ENCODE results near the gene COPE.

COPE gene

GRCh38 chr19:18889949-18890745 lies 29.0 kb downstream of the COPE start:
- H3K9ac ChIP-seq (ENCODE audit: low read length in 2 of 2), result no peak overlapping the region

GRCh38 chr19:18886972-18887371 lies 32.2 kb downstream of the COPE start:
- Histone ChIP-seq H3K27me3 (ENCODE audit: control insufficient read depth in 1 of 2, insufficient read depth in 2 of 2, low read length in 2 of 2) (no peaks in the 10 kb centered on the region), H3K36me3 (ENCODE audit: control insufficient read depth in 2 of 2, insufficient read depth in 2 of 2, low read length in 2 of 2) (no peaks in the 10 kb centered on the region)

More at GRCh38 chr19:18889949-18890745, 29.0 kb downstream of the COPE start:
- Histone ChIP-seq H3K4me1 (ENCODE audit: control insufficient read depth, insufficient read depth, low read length) (peaks cover 11% of the 10 kb centered on the region), H3K27ac (ENCODE audit: low read length) (no peak overlapping the region), H3K9me3 (ENCODE audit: control insufficient read depth in 2 of 2, low read length in 2 of 2) (no peaks in the 10 kb centered on the region), H3K36me3 (ENCODE audit: control insufficient read depth in 2 of 2, insufficient read depth in 2 of 2, low read length in 2 of 2) (no peaks in the 10 kb centered on the region), H3K27me3 (ENCODE audit: control insufficient read depth in 1 of 2, insufficient read depth in 2 of 2, low read length in 2 of 2) (peaks cover 10 to 16% of the 10 kb centered on the region in 2 donors), H3K4me3 (ENCODE audit: low read length in 2 of 2) (no peak overlapping the region)

DNA sequence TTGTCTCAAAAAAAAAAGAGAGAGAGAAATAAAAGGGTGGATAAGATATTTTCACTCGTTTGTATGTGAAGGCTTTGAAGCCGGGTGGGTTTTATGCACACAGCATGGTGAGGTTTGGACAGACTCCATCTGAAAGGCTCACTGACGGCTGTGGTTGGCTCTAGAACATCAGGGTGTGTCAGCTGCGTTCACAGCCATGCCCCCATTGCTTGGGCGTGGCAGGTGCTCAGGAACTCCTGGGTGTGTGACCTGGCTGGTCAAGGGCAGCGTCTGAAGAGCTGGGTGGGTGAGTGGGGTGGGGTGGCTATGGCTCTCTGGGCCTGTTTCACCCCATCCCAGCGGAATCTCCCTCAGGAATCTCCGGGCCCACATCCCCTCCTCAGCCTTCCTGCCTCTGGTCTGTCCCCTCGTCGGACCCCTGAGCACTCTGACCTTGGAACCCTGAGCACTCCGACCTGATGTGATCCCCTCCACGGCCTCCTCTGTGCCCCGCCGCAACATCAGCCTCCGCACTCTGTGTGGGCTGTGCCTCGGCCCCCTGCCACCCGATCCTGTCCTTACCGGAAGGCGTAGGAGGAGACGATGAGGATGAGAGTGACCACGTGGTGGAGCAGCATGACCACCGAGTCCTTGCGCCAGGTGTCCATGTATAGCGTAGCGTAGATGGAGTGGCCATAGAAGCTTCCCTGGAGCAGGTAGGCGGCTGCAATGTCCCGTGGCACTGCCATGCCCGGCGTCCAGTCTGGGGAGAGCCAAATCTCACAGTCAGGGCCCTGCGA lies 35.5 kb downstream of the COPE start:
- H3K4me1 ChIP-seq (ENCODE audit: control insufficient read depth, insufficient read depth, low read length), result no peaks in the 10 kb centered on the region
- no peak overlapping the region for H3K27ac ChIP-seq (ENCODE audit: low read length)
- H3K36me3 ChIP-seq (ENCODE audit: control insufficient read depth in 2 of 2, insufficient read depth in 2 of 2, low read length in 2 of 2), result no peaks in the 10 kb centered on the region
- H3K4me3 ChIP-seq (ENCODE audit: low read length in 2 of 2), result no peak overlapping the region
- H3K9ac ChIP-seq (ENCODE audit: low read length in 2 of 2), result no peak overlapping the region
- H3K27me3 ChIP-seq (ENCODE audit: control insufficient read depth in 1 of 2, insufficient read depth in 2 of 2, low read length in 2 of 2), result no peaks in the 10 kb centered on the region
- no peaks in the 10 kb centered on the region for H3K9me3 ChIP-seq (ENCODE audit: control insufficient read depth in 2 of 2, low read length in 2 of 2)

More at GRCh38 chr19:18886972-18887371, 32.2 kb downstream of the COPE start:
- Histone ChIP-seq H3K27ac (ENCODE audit: low read length) (no peak overlapping the region), H3K9ac (ENCODE audit: low read length in 2 of 2) (no peak overlapping the region), H3K4me3 (ENCODE audit: low read length in 2 of 2) (no peak overlapping the region), H3K9me3 (ENCODE audit: control insufficient read depth in 2 of 2, low read length in 2 of 2) (no peaks in the 10 kb centered on the region), H3K4me1 (ENCODE audit: control insufficient read depth, insufficient read depth, low read length) (no peaks in the 10 kb centered on the region)

GRCh38 chr19:18881491-18881890 lies 37.7 kb downstream of the COPE start:
- H3K27ac ChIP-seq (ENCODE audit: low read length), result no peak overlapping the region
- H3K9ac ChIP-seq (ENCODE audit: low read length in 2 of 2), result no peak overlapping the region
- H3K27me3 ChIP-seq (ENCODE audit: control insufficient read depth in 1 of 2, insufficient read depth in 2 of 2, low read length in 2 of 2), result no peaks in the 10 kb centered on the region
- H3K4me3 ChIP-seq (ENCODE audit: low read length in 2 of 2), result no peak overlapping the region
- H3K36me3 ChIP-seq (ENCODE audit: control insufficient read depth in 2 of 2, insufficient read depth in 2 of 2, low read length in 2 of 2), result no peaks in the 10 kb centered on the region
- H3K9me3 ChIP-seq (ENCODE audit: control insufficient read depth in 2 of 2, low read length in 2 of 2), result no peaks in the 10 kb centered on the region
- no peaks in the 10 kb centered on the region for H3K4me1 ChIP-seq (ENCODE audit: control insufficient read depth, insufficient read depth, low read length)

GRCh38 chr19:18879579-18880373 lies 39.4 kb downstream of the COPE start:
- Histone ChIP-seq H3K4me1 (ENCODE audit: control insufficient read depth, insufficient read depth, low read length) (no peaks in the 10 kb centered on the region), H3K4me3 (ENCODE audit: low read length in 2 of 2) (no peak overlapping the region), H3K36me3 (ENCODE audit: control insufficient read depth in 2 of 2, insufficient read depth in 2 of 2, low read length in 2 of 2) (no peaks in the 10 kb centered on the region), H3K27me3 (ENCODE audit: control insufficient read depth in 1 of 2, insufficient read depth in 2 of 2, low read length in 2 of 2) (no peaks in the 10 kb centered on the region), H3K27ac (ENCODE audit: low read length) (no peak overlapping the region), H3K9ac (ENCODE audit: low read length in 2 of 2) (no peak overlapping the region), H3K9me3 (ENCODE audit: control insufficient read depth in 2 of 2, low read length in 2 of 2) (no peaks in the 10 kb centered on the region)

DNA sequence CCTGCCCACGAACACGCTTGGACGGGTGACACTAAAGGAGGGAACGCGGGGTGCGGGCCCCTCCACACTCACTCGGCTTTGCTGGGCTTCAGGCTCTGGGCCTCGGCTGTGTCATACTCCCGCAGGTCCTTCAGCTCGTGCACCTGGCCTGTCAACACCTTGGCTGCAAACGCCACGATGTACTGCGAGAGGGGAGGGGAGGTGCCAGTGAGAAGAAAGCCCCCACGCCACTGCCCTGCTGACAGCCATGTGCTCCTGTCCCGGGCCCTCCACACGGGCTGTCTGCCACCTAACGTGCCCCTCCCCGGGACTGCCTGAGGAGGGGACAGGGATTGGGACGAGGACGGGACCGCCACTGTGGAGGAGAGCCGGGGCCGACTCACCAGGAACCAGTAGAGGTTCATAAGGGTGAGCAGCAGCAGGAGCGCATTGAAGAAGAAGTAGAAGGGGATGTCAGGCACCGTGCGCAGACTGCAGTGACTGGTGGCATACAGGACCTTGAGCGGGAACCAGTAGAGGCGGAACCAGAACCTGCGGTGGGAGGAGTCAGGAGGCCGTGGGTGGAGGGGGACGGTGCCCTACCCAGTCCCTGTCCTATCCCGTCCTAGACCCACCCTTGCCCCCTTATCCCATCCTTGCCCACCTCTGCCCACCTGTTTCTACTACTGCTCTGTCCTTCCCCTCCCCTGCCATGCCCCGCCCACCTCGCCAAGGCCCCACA lies 40.2 kb downstream of the COPE start:
- Histone ChIP-seq H3K27me3 (ENCODE audit: control insufficient read depth in 1 of 2, insufficient read depth in 2 of 2, low read length in 2 of 2) (no peaks in the 10 kb centered on the region), H3K4me1 (ENCODE audit: control insufficient read depth, insufficient read depth, low read length) (no peaks in the 10 kb centered on the region), H3K36me3 (ENCODE audit: control insufficient read depth in 2 of 2, insufficient read depth in 2 of 2, low read length in 2 of 2) (no peaks in the 10 kb centered on the region), H3K9ac (ENCODE audit: low read length in 2 of 2) (no peak overlapping the region), H3K9me3 (ENCODE audit: control insufficient read depth in 2 of 2, low read length in 2 of 2) (no peaks in the 10 kb centered on the region), H3K4me3 (ENCODE audit: low read length in 2 of 2) (no peak overlapping the region), H3K27ac (ENCODE audit: low read length) (no peak overlapping the region)

GRCh38 chr19:18878058-18878797 lies 41.0 kb downstream of the COPE start:
- H3K4me1 ChIP-seq (ENCODE audit: control insufficient read depth, insufficient read depth, low read length), result no peaks in the 10 kb centered on the region
- no peak overlapping the region for H3K27ac ChIP-seq (ENCODE audit: low read length)
- H3K36me3 ChIP-seq (ENCODE audit: control insufficient read depth in 2 of 2, insufficient read depth in 2 of 2, low read length in 2 of 2), result no peaks in the 10 kb centered on the region
- H3K9ac ChIP-seq (ENCODE audit: low read length in 2 of 2), result no peak overlapping the region
- H3K27me3 ChIP-seq (ENCODE audit: control insufficient read depth in 1 of 2, insufficient read depth in 2 of 2, low read length in 2 of 2), result no peaks in the 10 kb centered on the region
- no peaks in the 10 kb centered on the region for H3K9me3 ChIP-seq (ENCODE audit: control insufficient read depth in 2 of 2, low read length in 2 of 2)
- no peak overlapping the region for H3K4me3 ChIP-seq (ENCODE audit: low read length in 2 of 2)

DNA sequence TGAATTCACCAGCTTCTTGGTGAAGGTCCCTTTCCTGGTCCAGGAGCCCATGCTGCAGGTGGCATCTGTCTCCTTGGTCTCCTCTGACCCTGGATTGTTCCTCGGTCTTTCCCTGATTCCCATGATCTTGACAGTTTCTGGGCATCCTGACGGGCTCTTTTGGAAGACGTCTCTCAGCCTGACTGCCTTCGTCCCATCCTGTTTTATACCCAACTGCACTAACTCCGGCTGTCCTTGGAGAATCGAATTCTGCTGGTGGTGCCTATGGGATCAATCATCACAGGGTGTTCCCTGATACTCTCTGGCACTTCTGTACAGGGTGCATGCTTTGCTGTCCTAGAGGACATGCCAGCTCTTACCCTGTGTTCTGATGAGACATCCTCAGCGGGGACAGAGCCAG lies 42.3 kb downstream of the COPE start:
- Histone ChIP-seq H3K9me3 (ENCODE audit: control insufficient read depth in 2 of 2, low read length in 2 of 2) (no peaks in the 10 kb centered on the region), H3K27ac (ENCODE audit: low read length) (no peak overlapping the region), H3K4me1 (ENCODE audit: control insufficient read depth, insufficient read depth, low read length) (no peaks in the 10 kb centered on the region), H3K36me3 (ENCODE audit: control insufficient read depth in 2 of 2, insufficient read depth in 2 of 2, low read length in 2 of 2) (no peaks in the 10 kb centered on the region), H3K4me3 (ENCODE audit: low read length in 2 of 2) (no peak overlapping the region), H3K27me3 (ENCODE audit: control insufficient read depth in 1 of 2, insufficient read depth in 2 of 2, low read length in 2 of 2) (no peaks in the 10 kb centered on the region), H3K9ac (ENCODE audit: low read length in 2 of 2) (no peak overlapping the region)

DNA sequence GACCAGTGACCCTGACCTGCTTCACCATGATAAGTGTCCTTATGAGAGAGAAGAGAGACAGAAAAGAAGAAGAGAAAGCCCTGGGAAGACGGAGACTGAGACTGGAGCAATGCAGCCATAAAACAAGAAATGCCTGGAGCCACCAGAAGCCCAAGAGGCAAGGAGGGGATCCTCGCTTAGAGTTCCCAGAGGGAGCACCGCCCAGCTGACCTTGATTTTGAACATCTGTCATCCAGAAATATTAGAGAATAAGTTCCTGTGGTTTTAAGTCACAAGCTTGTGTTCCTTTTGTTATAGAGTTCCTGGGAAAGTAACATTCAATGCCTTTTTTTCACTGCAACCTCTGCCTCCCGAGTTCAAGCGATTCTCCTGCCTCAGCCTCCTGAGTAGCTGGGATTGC lies 43.5 kb downstream of the COPE start:
- H3K27me3 ChIP-seq (ENCODE audit: control insufficient read depth in 1 of 2, insufficient read depth in 2 of 2, low read length in 2 of 2), result peaks cover 2% of the 10 kb centered on the region in 2 donors
- no peak overlapping the region for H3K9ac ChIP-seq (ENCODE audit: low read length in 2 of 2)
- no peaks in the 10 kb centered on the region for H3K36me3 ChIP-seq (ENCODE audit: control insufficient read depth in 2 of 2, insufficient read depth in 2 of 2, low read length in 2 of 2)

More for the DNA sequence above, 43.5 kb downstream of the COPE start:
- no peak overlapping the region for H3K27ac ChIP-seq (ENCODE audit: low read length)
- H3K4me3 ChIP-seq (ENCODE audit: low read length in 2 of 2), result no peak overlapping the region
- H3K9me3 ChIP-seq (ENCODE audit: control insufficient read depth in 2 of 2, low read length in 2 of 2), result no peaks in the 10 kb centered on the region
- H3K4me1 ChIP-seq (ENCODE audit: control insufficient read depth, insufficient read depth, low read length), result no peaks in the 10 kb centered on the region

All from stomach smooth muscle (tissue), 2 donors.